ENCODE results near the gene TP53. TPM values are rescaled to one million over a fixed set of nuclear protein-coding genes. Genes with fewer than 3 reads are reported as not detected.
A peak's percentile ranks its signal among the peaks of the same experiment; 100 is the strongest.

The TP53 gene
- total RNA-seq, 4 donors from 2014 or later: 19.6 to 27.7 (median 25.1) TPM

GRCh38 chr17:7720125-7720524 is 32.8 kb upstream of the TP53 start:
- Histone ChIP-seq H3K36me3 (no peaks in the 10 kb centered on the region), H3K4me3 (no peak overlapping the region), H3K4me1 (peaks cover 0 to 17% (median 9%) of the 10 kb centered on the region in 4 donors), H3K27me3 (peaks cover 0 to 5% of the 10 kb centered on the region in 2 donors), H3K9me3 (no peaks in the 10 kb centered on the region), H3K27ac (no peak overlapping the region)
- no peak for DNase-seq
- TF ChIP-seq POLR2A (IDR thresholded peaks at IDR 0.05): no peak
- TF ChIP-seq CTCF (IDR thresholded peaks at IDR 0.05): no peak

- no peak for DNase-seq
- Histone ChIP-seq H3K36me3 (no peaks in the 10 kb centered on the region), H3K4me1 (peaks cover 0 to 17% (median 9%) of the 10 kb centered on the region in 4 donors), H3K27me3 (peaks cover 0 to 5% of the 10 kb centered on the region in 2 donors), H3K9me3 (no peaks in the 10 kb centered on the region), H3K4me3 (no peak overlapping the region), H3K27ac (no peak overlapping the region)
- no peak for TF ChIP-seq POLR2A (IDR thresholded peaks at IDR 0.05)
- TF ChIP-seq CTCF (IDR thresholded peaks at IDR 0.05): no peak
Measured at GRCh38 chr17:7719661-7720060, 32.4 kb upstream of the TP53 start.

GRCh38 chr17:7717756-7718350 is 30.6 kb upstream of the TP53 start:
- DNase-seq: no peak
- Histone ChIP-seq H3K27ac (peak overlapping the region in 1 of 4 donors; percentile 13), H3K4me1 (peaks cover 0 to 17% (median 9%) of the 10 kb centered on the region in 4 donors), H3K4me3 (peak overlapping the region; percentile 23 to 54 (median 50)), H3K36me3 (no peaks in the 10 kb centered on the region), H3K9me3 (no peaks in the 10 kb centered on the region), H3K27me3 (peaks cover 0 to 5% of the 10 kb centered on the region in 2 donors)
- no peak for TF ChIP-seq CTCF (IDR thresholded peaks at IDR 0.05)
- TF ChIP-seq POLR2A (IDR thresholded peaks at IDR 0.05): no peak

GRCh38 chr17:7716901-7717755 is 29.8 kb upstream of the TP53 start, which contains the start of gene DNAH2:
DNAH2 (plus strand) TSS chr17:7717744; CDS start chr17:7719735, 1,991 bp downstream.
- Histone ChIP-seq H3K27ac (peak within 1 kb of the TSS in 1 of 4 donors; percentile 13), H3K9me3 (no peaks in the 10 kb centered on the region), H3K36me3 (no peaks in the 10 kb centered on the region), H3K4me3 (peak within 1 kb of the TSS; percentile 23 to 54 (median 50)), H3K4me1 (peaks cover 0 to 17% (median 9%) of the 10 kb centered on the region in 4 donors), H3K27me3 (peaks cover 0 to 5% of the 10 kb centered on the region in 2 donors)
- TF ChIP-seq POLR2A (IDR thresholded peaks at IDR 0.05) (no peak), CTCF (IDR thresholded peaks at IDR 0.05) (peak in 4 of 6 experiments; percentile 18 to 47 (median 36))
- DNase-seq: peak; percentile 21 to 78 (median 73)

GRCh38 chr17:7715936-7716886 is 28.9 kb upstream of the TP53 start:
- H3K4me3 ChIP-seq: peak overlapping the region; percentile 23 to 54 (median 50)
- no peak for TF ChIP-seq POLR2A (IDR thresholded peaks at IDR 0.05)
- no peak for TF ChIP-seq CTCF (IDR thresholded peaks at IDR 0.05)
- no peak overlapping the region for H3K27ac ChIP-seq
- no peak for DNase-seq
- H3K9me3 ChIP-seq: no peaks in the 10 kb centered on the region
- peaks cover 0 to 17% (median 9%) of the 10 kb centered on the region in 4 donors for H3K4me1 ChIP-seq
- H3K27me3 ChIP-seq: peaks cover 0 to 5% of the 10 kb centered on the region in 2 donors
- no peaks in the 10 kb centered on the region for H3K36me3 ChIP-seq

Data from Peyer's patch (tissue), 4 donors.